Neuronal stem cell (in vitro differentiated cells): ENCODE measurements around the gene CFAP77.

Source experiments
- DNase-seq: peaks from one replicate; pipeline ENCODE4 v3.0.0-alpha.2; 2013; ENCODE audit warnings: low spot score
- H2AFZ ChIP-seq: one replicate; pipeline ENCODE4 v1.6.1; 2013; ENCODE audit warnings: mild to moderate bottlenecking, low read length, inconsistent platforms
- H2AK5ac ChIP-seq: 2 replicates; pipeline ENCODE4 v1.6.1; 2013; ENCODE audit warnings: low read depth, mild to moderate bottlenecking, inconsistent platforms, low read length, moderate library complexity, mixed read lengths
- H2BK120ac ChIP-seq: 2 replicates; pipeline ENCODE4 v1.6.1; 2013; ENCODE audit warnings: low read depth, mild to moderate bottlenecking, inconsistent platforms, low read length, moderate library complexity, mixed read lengths
- H2BK12ac ChIP-seq: one replicate; pipeline ENCODE4 v1.6.1; 2013; ENCODE audit warnings: low read length, inconsistent platforms
- H2BK15ac ChIP-seq: 2 replicates; pipeline ENCODE4 v1.6.1; 2013; ENCODE audit warnings: mild to moderate bottlenecking, low read length, inconsistent platforms, mixed read lengths
- H2BK5ac ChIP-seq: one replicate; pipeline ENCODE4 v1.6.1; 2013; ENCODE audit warnings: inconsistent platforms, mild to moderate bottlenecking, low read length, moderate library complexity
- H3K14ac ChIP-seq: one replicate; pipeline ENCODE4 v1.6.1; 2013; ENCODE audit warnings: low read length, inconsistent platforms
- H3K18ac ChIP-seq: 2 replicates; pipeline ENCODE4 v1.6.1; 2013; ENCODE audit warnings: low read length, inconsistent platforms
- H3K23ac ChIP-seq: 2 replicates; pipeline ENCODE4 v1.6.1; 2013; ENCODE audit warnings: low read depth, mild to moderate bottlenecking, mixed read lengths, low read length, inconsistent platforms; ENCODE audit not compliant: poor library complexity
- H3K27ac ChIP-seq: replicated peaks from 3 replicates; pipeline ENCODE4 v1.5.1; 2013; ENCODE audit warnings: low read length, inconsistent platforms
- H3K27me3 ChIP-seq, 3 experiments: 2 replicates each; pipeline ENCODE4 v1.6.1; 2013; ENCODE audit warnings: low read length in 3 of 3, mild to moderate bottlenecking in 2 of 3, inconsistent platforms in 1 of 3, low read depth in 1 of 3, mixed read lengths in 1 of 3, moderate library complexity in 1 of 3; ENCODE audit not compliant: control insufficient read depth in 3 of 3, insufficient read depth in 3 of 3
- H3K36me3 ChIP-seq, 2 donors: replicated peaks in 1 of 2; 2 replicates each; pipeline ENCODE4 v1.6.1; 2013; ENCODE audit warnings: low read length in 2 of 2; ENCODE audit not compliant: control insufficient read depth in 2 of 2, insufficient read depth in 2 of 2
- H3K4ac ChIP-seq: 2 replicates; pipeline ENCODE4 v1.6.1; 2013; ENCODE audit warnings: inconsistent platforms, mild to moderate bottlenecking, low read length, moderate library complexity
- H3K4me1 ChIP-seq, 2 donors: 1 replicate in 1 of 2; 2 replicates in 1 of 2; pipeline ENCODE4 v1.6.1; 2013; ENCODE audit warnings: low read length in 2 of 2, low read depth in 1 of 2; ENCODE audit not compliant: control insufficient read depth in 2 of 2, insufficient read depth in 1 of 2
- H3K4me2 ChIP-seq: one replicate; pipeline ENCODE4 v1.6.1; 2013; ENCODE audit warnings: mild to moderate bottlenecking, low read length, inconsistent platforms; ENCODE audit not compliant: insufficient read depth, poor library complexity, severe bottlenecking
- H3K4me3 ChIP-seq, 2 donors: 2 replicates each; pipeline ENCODE4 v1.5.1; 2013; ENCODE audit warnings: low read length in 2 of 2, mild to moderate bottlenecking in 2 of 2, inconsistent platforms in 1 of 2, moderate library complexity in 1 of 2
- H3K79me1 ChIP-seq: one replicate; pipeline ENCODE4 v1.6.1; 2013; ENCODE audit warnings: low read depth, mild to moderate bottlenecking, inconsistent platforms, low read length, moderate library complexity
- H3K9ac ChIP-seq: one replicate; pipeline ENCODE4 v1.6.1; 2013; ENCODE audit warnings: mild to moderate bottlenecking, low read depth, low read length, inconsistent platforms; ENCODE audit not compliant: poor library complexity
- H3K9me3 ChIP-seq, 2 donors: replicated peaks in 1 of 2; 2 replicates each; pipeline versions ENCODE3 to v1.6.1; 2013; ENCODE audit warnings: low read length in 2 of 2, mild to moderate bottlenecking in 2 of 2, inconsistent platforms in 1 of 2, low read depth in 1 of 2, mixed read lengths in 1 of 2, moderate library complexity in 1 of 2; ENCODE audit not compliant: control insufficient read depth in 2 of 2, insufficient read depth in 1 of 2
- H4K8ac ChIP-seq: one replicate; pipeline ENCODE4 v1.6.1; 2013; ENCODE audit warnings: low read depth, mild to moderate bottlenecking, inconsistent platforms, low read length, moderate library complexity
- H4K91ac ChIP-seq: one replicate; pipeline ENCODE4 v1.6.1; 2013; ENCODE audit warnings: low read length, low read depth, mild to moderate bottlenecking, inconsistent platforms; ENCODE audit not compliant: poor library complexity
- WGBS, 2 donors: extraction: QIAGEN DNeasy Blood & Tissue Kit; methylation state at CpG; one replicate each; pipeline ENCODE4 v1.1.7; 2013; ENCODE audit warnings: missing lambda C conversion rate in 2 of 2, mixed read lengths in 1 of 2; ENCODE audit not compliant: insufficient read length in 2 of 2, insufficient replicate concordance in 1 of 2; ENCODE audit errors: extremely low coverage in 2 of 2; 5-methylcytosine and 5-hydroxymethylcytosine counted together

Gene CFAP77

DNA sequence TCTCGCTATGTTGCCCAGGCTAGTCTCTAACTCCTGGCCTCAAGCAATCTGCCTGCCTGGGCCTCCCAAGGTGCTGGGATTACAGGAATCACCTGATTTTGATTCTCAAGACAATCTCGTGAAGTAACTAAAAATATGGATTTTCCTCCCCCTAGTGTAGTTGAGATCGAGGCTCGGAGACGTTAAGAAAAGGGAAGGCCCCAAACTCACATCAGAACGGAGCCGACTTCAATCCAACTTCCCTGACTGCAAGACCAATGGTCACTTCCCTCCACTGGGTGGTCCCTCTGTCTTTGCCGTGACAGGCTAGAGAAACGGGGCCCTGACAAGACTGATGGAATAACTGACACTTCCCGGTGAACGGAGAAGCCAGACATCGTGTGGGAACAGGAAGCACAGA, 200.7 kb downstream of the CFAP77 start:
- no peak overlapping the region for H3K9ac ChIP-seq
- no peaks in the 10 kb centered on the region for H3K79me1 ChIP-seq
- H2BK120ac ChIP-seq, result no peak overlapping the region
- no peak overlapping the region for H3K4me3 ChIP-seq
- no peak overlapping the region for H2BK12ac ChIP-seq
- WGBS, 2 donors, result no CpG with 5 or more reads among the region's 12 CpGs
- H3K23ac ChIP-seq, result no peak overlapping the region
- no peak overlapping the region for H3K18ac ChIP-seq
- H3K4me2 ChIP-seq, result no peak overlapping the region
- peaks cover 0 to 6% of the 10 kb centered on the region in 2 donors for H3K4me1 ChIP-seq
- H3K4ac ChIP-seq, result no peak overlapping the region
- no peak overlapping the region for H2BK15ac ChIP-seq
- H2AFZ ChIP-seq, result no peak overlapping the region
- H2BK5ac ChIP-seq, result no peak overlapping the region
- H4K91ac ChIP-seq, result no peak overlapping the region
- H3K27ac ChIP-seq, result no peak overlapping the region
- no peak for DNase-seq
- no peak overlapping the region for H2AK5ac ChIP-seq
- H3K9me3 ChIP-seq, result no peaks in the 10 kb centered on the region
- H3K36me3 ChIP-seq, result peaks cover 13 to 92% of the 10 kb centered on the region in 2 donors
- no peaks in the 10 kb centered on the region for H3K27me3 ChIP-seq
- H3K14ac ChIP-seq, result no peak overlapping the region
- H4K8ac ChIP-seq, result no peak overlapping the region

DNA sequence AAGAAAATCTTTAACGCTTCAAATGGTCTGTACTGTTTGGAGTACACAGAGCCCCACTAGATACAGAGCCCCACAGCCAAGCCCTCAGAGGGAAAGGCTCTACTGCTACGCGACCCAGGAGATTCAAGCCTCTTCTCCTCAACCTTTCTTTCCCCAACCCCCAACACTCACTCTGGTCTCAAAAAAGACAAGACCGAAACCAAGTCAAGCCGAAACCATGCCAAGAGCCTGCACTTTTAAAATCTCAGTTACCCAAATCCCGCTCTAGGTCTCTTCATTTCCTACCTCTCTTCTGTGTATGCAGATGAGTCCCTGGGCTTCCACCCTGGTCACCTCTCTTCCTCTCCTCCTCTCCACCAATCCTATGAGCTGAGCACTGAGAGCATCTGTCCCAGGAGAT, 204.3 kb downstream of the CFAP77 start:
- Histone ChIP-seq H3K9me3 (no peaks in the 10 kb centered on the region), H4K91ac (no peak overlapping the region), H3K23ac (no peak overlapping the region), H3K36me3 (peaks cover 22 to 93% of the 10 kb centered on the region in 2 donors), H2BK15ac (no peak overlapping the region), H3K79me1 (no peaks in the 10 kb centered on the region), H3K4me1 (peaks cover 0 to 4% of the 10 kb centered on the region in 2 donors), H2AK5ac (no peak overlapping the region), H2AFZ (no peak overlapping the region), H3K14ac (no peak overlapping the region), H3K4me3 (no peak overlapping the region), H2BK120ac (no peak overlapping the region), H2BK5ac (no peak overlapping the region), H3K4me2 (no peak overlapping the region), H2BK12ac (no peak overlapping the region), H3K18ac (no peak overlapping the region), H4K8ac (no peak overlapping the region), H3K4ac (no peak overlapping the region), H3K27ac (no peak overlapping the region), H3K27me3 (no peaks in the 10 kb centered on the region), H3K9ac (no peak overlapping the region)
- DNase-seq, result no peak
- no CpG with 5 or more reads among the region's 6 CpGs for WGBS, 2 donors

DNA sequence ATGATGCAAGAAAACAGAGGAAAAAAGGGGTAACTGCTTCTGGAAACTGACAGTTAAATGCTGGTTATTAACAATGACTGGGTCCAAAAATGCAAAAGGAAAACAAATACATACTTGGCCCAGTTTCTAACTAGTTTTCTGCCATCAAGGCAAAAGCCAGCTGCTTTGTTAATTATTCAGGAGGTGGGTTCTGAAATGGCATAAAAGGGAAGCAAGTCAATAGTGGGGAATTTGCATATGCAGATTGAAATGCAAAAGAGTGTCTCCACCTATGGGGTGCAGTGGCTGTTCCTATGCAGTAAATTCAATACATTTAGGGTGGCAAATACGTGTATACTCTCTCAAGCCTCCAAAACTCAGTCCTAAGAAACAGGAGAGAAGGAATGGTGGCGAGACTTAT, 205.8 kb downstream of the CFAP77 start:
- Histone ChIP-seq H3K23ac (no peak overlapping the region), H3K18ac (no peak overlapping the region), H3K4me1 (peaks cover 0 to 2% of the 10 kb centered on the region in 2 donors), H3K14ac (no peak overlapping the region), H3K36me3 (peaks cover 22 to 94% of the 10 kb centered on the region in 2 donors), H2BK15ac (no peak overlapping the region), H3K9me3 (no peaks in the 10 kb centered on the region), H4K91ac (no peak overlapping the region), H4K8ac (no peak overlapping the region), H3K4me2 (no peak overlapping the region), H3K4ac (no peak overlapping the region), H3K27me3 (no peaks in the 10 kb centered on the region), H3K79me1 (no peaks in the 10 kb centered on the region), H2BK120ac (no peak overlapping the region), H3K4me3 (no peak overlapping the region), H2AFZ (no peak overlapping the region), H2BK5ac (no peak overlapping the region), H2AK5ac (no peak overlapping the region), H3K9ac (no peak overlapping the region), H3K27ac (no peak overlapping the region), H2BK12ac (no peak overlapping the region)
- no peak for DNase-seq
- WGBS, 2 donors, result no CpG with 5 or more reads among the region's 2 CpGs

DNA sequence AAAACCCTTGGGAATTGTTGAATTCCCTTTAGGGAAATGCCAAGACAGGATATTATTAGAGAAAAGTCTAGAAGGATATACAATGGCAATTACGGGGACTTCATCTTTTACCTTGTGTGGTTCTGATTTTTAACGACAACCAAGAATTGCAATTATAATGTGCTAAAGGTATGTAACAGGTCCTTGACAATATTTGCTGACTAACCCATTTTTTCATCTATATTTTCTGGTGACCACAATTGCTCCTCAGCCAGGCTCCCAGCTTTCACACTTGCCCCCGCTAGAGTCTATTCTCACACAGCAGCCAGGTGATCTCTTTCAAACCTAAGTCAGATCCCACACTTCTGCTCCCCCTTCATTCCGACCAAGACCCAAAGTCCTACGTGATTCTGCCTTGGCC, 206.7 kb downstream of the CFAP77 start:
- no peak overlapping the region for H2BK15ac ChIP-seq
- H3K14ac ChIP-seq, result no peak overlapping the region
- no peak overlapping the region for H3K18ac ChIP-seq
- H3K9me3 ChIP-seq, result no peaks in the 10 kb centered on the region
- no peak overlapping the region for H4K91ac ChIP-seq
- H3K27ac ChIP-seq, result no peak overlapping the region
- H3K4me1 ChIP-seq, result peaks cover 0 to 2% of the 10 kb centered on the region in 2 donors
- no peak overlapping the region for H3K9ac ChIP-seq
- H2BK12ac ChIP-seq, result no peak overlapping the region
- no peak overlapping the region for H4K8ac ChIP-seq
- peaks cover 19 to 93% of the 10 kb centered on the region in 2 donors for H3K36me3 ChIP-seq
- no peaks in the 10 kb centered on the region for H3K27me3 ChIP-seq
- H2AFZ ChIP-seq, result no peak overlapping the region
- H3K4me3 ChIP-seq, result no peak overlapping the region
- H3K79me1 ChIP-seq, result no peaks in the 10 kb centered on the region
- H3K4ac ChIP-seq, result no peak overlapping the region
- WGBS, 2 donors, result no CpG with 5 or more reads among the region's 5 CpGs
- no peak overlapping the region for H3K23ac ChIP-seq
- no peak overlapping the region for H3K4me2 ChIP-seq
- no peak overlapping the region for H2BK5ac ChIP-seq
- no peak overlapping the region for H2AK5ac ChIP-seq
- H2BK120ac ChIP-seq, result no peak overlapping the region
- DNase-seq, result no peak
